Uterus (tissue), 4 donors: ENCODE data around the gene HMCN1. TPM values are rescaled to one million over a fixed set of nuclear protein-coding genes. Genes with fewer than 3 reads are reported as not detected.

ENCODE experiments used
- DNase-seq, 2 donors: peaks; one replicate each; pipeline ENCODE4 v3.0.0-alpha.2; 2019 to 2020
- H3K27ac ChIP-seq, 2 donors: fragments of 200-600 bp; sonication (generic); 1 replicate in 1 of 2; 2 replicates in 1 of 2; pipeline ENCODE4 v1.5.1; 2016 to 2018
- H3K27me3 ChIP-seq, 2 donors: fragments of 200-600 bp; sonication (generic); one replicate each; pipeline ENCODE4 v1.5.1; 2018 to 2019; ENCODE audit warnings: control low read depth in 1 of 2
- H3K36me3 ChIP-seq, 2 donors: fragments of 200-600 bp; sonication (generic); one replicate each; pipeline ENCODE4 v1.5.1; 2019; ENCODE audit warnings: control low read depth in 1 of 2
- H3K4me1 ChIP-seq, 2 donors: fragments of 200-600 bp; sonication (generic); one replicate each; pipeline ENCODE4 v1.5.1; 2018 to 2019; ENCODE audit warnings: control low read depth in 1 of 2
- H3K4me3 ChIP-seq, 2 donors: fragments of 200-600 bp; sonication (generic); 1 replicate in 1 of 2; 2 replicates in 1 of 2; pipeline ENCODE4 v1.5.1; 2018 to 2019; ENCODE audit warnings: mild to moderate bottlenecking in 1 of 2
- H3K9me3 ChIP-seq, 2 donors: fragments of 200-600 bp; sonication (generic); one replicate each; pipeline ENCODE4 v1.5.1; 2019; ENCODE audit warnings: control low read depth in 1 of 2
- CTCF ChIP-seq, 4 experiments: fragments of 200-600 bp in 2 of 4; fragments of 450-650 bp in 2 of 4; sonication (generic) in 2 of 4; IDR thresholded peaks; one replicate each; pipeline ENCODE4 v1.5.1; 2016 to 2019; ENCODE audit warnings: antibody characterized with exemption in 4 of 4, mild to moderate bottlenecking in 2 of 4, moderate library complexity in 1 of 4
- POLR2A ChIP-seq, 2 donors: fragments of 450-650 bp; IDR thresholded peaks; one replicate each; pipeline ENCODE4 v1.6.1; 2016; ENCODE audit warnings: antibody characterized with exemption in 2 of 2, mild to moderate bottlenecking in 1 of 2, moderate library complexity in 1 of 2
- intact Hi-C: fragments of 100-400 bp; cut with DNase I; formaldehyde crosslinking; loops from one replicate; pipeline ENCODE4 v1.15.1; 2023; ENCODE audit warnings: low total_unique reads
- total RNA-seq, 4 donors: library from RNA; depleted of rRNA in 3 of 4; stranded (reverse); fragments of >200 nt in 3 of 4; gene quantifications; one replicate each; pipeline versions ENCODE4 v1.1.0 to v1.2.4, GENCODE V29; 2014 to 2023
- donor health status: DM: yes; HTN: yes; CAD: no.

Gene HMCN1
- total RNA-seq, 4 donors from 2014 or later: 0.59 to 92.9 (median 5.1) TPM

GRCh38 chr1:186022184-186022583, 288.0 kb downstream of the HMCN1 start:
- no peak overlapping the region for H3K27ac ChIP-seq
- no peaks in the 10 kb centered on the region for H3K4me1 ChIP-seq
- no peak overlapping the region for H3K4me3 ChIP-seq
- intact Hi-C loops: no loop called here
- H3K27me3 ChIP-seq: no peaks in the 10 kb centered on the region
- no peaks in the 10 kb centered on the region for H3K36me3 ChIP-seq
- no peak for DNase-seq
- no peak for TF ChIP-seq POLR2A (IDR thresholded peaks at IDR 0.05)
- no peak for TF ChIP-seq CTCF (IDR thresholded peaks at IDR 0.05)
- H3K9me3 ChIP-seq: no peaks in the 10 kb centered on the region

- DNase-seq: no peak
- no peaks in the 10 kb centered on the region for H3K9me3 ChIP-seq
- no peak overlapping the region for H3K4me3 ChIP-seq
- H3K4me1 ChIP-seq: no peaks in the 10 kb centered on the region
- H3K36me3 ChIP-seq: no peaks in the 10 kb centered on the region
- TF ChIP-seq POLR2A (IDR thresholded peaks at IDR 0.05) (no peak), CTCF (IDR thresholded peaks at IDR 0.05) (no peak)
- H3K27me3 ChIP-seq: no peaks in the 10 kb centered on the region
- intact Hi-C loops: no loop called here
- no peak overlapping the region for H3K27ac ChIP-seq
Observed at GRCh38 chr1:186026946-186027345, 292.8 kb downstream of the HMCN1 start.

- intact Hi-C loops: no loop called here
- Histone ChIP-seq H3K27me3 (no peaks in the 10 kb centered on the region), H3K27ac (no peak overlapping the region), H3K4me3 (no peak overlapping the region), H3K9me3 (no peaks in the 10 kb centered on the region), H3K4me1 (no peaks in the 10 kb centered on the region), H3K36me3 (no peaks in the 10 kb centered on the region)
- TF ChIP-seq POLR2A (IDR thresholded peaks at IDR 0.05) (no peak), CTCF (IDR thresholded peaks at IDR 0.05) (no peak)
- no peak for DNase-seq
Observed at GRCh38 chr1:186027621-186028020, 293.4 kb downstream of the HMCN1 start.

GRCh38 chr1:186030453-186030852, 296.3 kb downstream of the HMCN1 start:
- no peak for DNase-seq
- H3K27ac ChIP-seq: no peak overlapping the region
- no peaks in the 10 kb centered on the region for H3K36me3 ChIP-seq
- TF ChIP-seq CTCF (IDR thresholded peaks at IDR 0.05): no peak
- TF ChIP-seq POLR2A (IDR thresholded peaks at IDR 0.05): no peak
- no peaks in the 10 kb centered on the region for H3K4me1 ChIP-seq
- no peak overlapping the region for H3K4me3 ChIP-seq
- no peaks in the 10 kb centered on the region for H3K9me3 ChIP-seq
- H3K27me3 ChIP-seq: no peaks in the 10 kb centered on the region
- intact Hi-C loops: no loop called here

GRCh38 chr1:186033847-186034271, 299.7 kb downstream of the HMCN1 start:
- Histone ChIP-seq H3K4me1 (no peaks in the 10 kb centered on the region), H3K27ac (no peak overlapping the region), H3K4me3 (no peak overlapping the region), H3K36me3 (no peaks in the 10 kb centered on the region), H3K27me3 (no peaks in the 10 kb centered on the region), H3K9me3 (no peaks in the 10 kb centered on the region)
- intact Hi-C loops: no loop called here
- TF ChIP-seq POLR2A (IDR thresholded peaks at IDR 0.05) (no peak), CTCF (IDR thresholded peaks at IDR 0.05) (no peak)
- DNase-seq: no peak
